ENCODE measurements around the gene IKZF1.

IKZF1 gene

DNA sequence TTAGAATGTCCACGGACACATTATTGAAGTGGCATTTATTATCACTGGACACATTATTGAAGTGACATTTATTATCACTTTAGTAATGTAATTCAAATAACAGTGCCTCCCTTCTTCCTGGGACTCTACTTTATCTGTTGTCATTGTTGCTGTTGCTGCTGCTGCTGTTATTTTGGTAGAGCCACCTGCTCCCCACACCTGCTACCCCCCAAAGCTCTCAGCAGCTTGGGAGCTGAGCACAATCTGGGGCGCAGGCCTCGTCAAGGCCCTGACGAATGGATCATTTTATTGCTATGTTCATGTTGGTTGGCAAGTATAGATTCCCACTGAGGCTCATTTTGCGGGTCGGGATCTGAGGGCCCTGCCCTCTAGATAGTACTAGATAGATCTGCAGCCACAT lies 120.8 kb downstream of the IKZF1 start:
- DNase-seq (ENCODE audit: extremely low spot score, insufficient read length, low read depth) (no peak), FAIRE-seq (no peak)

DNA sequence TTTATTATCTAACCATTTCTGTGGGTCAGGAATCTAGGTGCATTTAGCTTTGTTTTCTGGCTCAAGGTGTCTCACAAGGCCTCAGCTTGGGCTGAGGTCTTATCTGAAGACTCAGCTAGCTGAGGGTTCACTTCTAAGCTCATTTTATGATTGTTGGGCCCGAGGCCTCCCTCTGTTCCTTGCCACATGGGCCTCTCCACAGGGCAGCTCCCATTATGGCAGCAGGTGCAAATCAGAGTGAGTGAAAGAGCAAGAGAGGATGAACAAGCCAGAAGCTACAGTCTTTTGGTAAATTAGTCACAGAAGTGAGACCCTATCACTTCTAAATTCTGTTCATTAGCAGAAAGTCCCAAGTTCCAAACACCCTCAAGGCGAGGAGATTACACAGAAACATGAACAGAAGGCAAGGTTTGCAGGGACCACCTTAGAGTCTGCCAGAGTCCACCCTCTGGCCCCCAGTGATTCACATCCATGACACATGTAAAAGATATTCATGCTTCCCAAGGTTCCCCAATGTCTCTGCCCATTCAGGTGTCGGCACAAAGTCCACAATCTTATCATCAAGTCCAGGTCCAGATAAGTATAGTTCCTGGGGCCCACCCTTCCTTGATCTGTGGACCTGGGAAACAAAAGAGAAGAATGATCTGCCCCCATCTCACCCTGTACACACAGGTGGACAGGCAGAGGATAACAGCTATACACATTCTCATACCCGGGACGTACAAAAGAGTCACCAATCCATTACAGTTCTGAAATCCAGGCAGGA lies 121.9 kb downstream of the IKZF1 start:
- no peak for DNase-seq (ENCODE audit: extremely low spot score, insufficient read length, low read depth)
- no peak for FAIRE-seq

DNA sequence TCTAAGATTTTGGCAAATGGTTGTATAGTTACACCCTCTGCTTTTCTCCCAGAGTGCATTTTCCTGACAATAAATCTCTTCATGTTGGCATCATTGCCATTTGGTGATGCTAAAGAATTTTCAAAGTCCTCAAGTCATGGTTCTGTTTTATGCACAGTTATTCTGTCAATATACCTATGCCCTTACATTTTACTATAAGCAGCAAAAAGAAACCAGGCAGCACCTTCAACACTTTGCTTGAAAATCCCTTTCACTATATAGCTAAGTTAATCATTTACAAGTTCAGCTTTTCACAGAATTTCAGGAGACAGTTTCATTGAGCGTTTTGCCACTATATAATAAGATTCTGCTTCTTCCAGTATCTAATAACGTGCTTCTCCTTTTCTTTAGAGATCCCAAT lies 123.0 kb downstream of the IKZF1 start:
- no peak for FAIRE-seq

DNA sequence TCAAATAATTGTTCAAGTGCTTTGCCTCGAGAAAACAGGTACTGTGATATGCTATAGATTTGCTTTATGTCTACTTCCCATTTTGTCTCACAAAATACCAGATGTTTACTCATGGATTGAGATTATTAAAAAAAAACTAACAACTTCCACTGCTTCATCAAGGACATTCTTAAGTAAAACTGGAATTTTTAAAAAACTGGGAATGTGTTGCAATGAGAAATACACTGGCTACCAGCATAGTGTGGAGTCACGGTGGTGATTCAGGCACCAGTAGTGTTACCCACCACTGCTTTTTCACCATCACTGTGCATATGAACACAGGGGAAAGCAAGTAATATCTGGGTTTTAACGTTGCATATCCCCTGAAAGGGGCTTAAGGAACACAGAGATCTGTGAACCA lies 124.4 kb downstream of the IKZF1 start:
- no peak for DNase-seq (ENCODE audit: extremely low spot score, insufficient read length, low read depth)
- no peak for FAIRE-seq

More for the DNA sequence above, 123.0 kb downstream of the IKZF1 start:
- DNase-seq (ENCODE audit: extremely low spot score, insufficient read length, low read depth) = no peak

DNA sequence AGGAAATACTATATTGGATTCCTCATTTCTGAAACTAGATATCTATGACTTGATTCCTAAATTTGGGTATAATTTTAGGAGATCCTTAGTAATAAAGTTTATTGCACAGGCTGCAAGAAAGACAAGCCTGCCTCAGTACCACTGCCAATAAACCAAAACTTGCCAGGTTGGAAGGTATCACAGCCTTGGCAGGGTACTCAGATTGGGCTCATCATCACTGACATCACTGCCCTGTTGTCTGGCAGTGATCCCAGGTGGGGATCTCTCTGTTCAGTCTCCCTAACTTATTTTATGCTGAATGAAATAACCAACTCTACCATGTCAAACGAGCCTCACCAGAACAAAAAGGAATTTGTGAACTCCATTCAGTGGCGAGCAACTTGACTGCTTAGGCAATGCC lies 126.8 kb downstream of the IKZF1 start:
- DNase-seq (ENCODE audit: extremely low spot score, insufficient read length, low read depth) = no peak
- FAIRE-seq = no peak

DNA sequence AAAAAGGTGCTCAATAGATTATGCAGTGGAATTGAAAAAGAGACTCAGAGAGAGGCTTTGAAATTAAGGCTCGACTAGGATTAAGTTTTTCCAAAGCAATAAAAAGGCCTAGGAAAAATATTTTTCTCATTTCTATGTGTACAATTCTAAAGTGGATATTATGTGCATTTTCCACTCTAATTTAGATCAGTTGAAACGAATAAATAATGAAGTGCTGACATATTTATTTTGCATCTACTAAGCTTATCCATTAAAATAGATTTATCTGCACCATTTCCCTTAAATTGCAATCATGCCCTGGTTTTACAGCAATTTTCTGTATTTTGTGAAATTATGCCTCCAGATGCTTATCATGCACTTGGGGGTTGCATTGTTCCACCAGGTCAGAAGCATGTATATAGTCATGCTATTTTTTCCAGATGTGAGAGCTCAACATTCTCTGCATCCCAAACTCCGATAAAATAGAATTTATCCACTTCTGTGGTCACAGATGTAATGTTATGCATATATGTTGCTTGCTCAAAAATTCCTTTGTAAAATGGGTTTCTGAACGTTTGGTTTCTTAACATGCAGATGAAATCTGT lies 127.3 kb downstream of the IKZF1 start:
- no peak for FAIRE-seq

DNA sequence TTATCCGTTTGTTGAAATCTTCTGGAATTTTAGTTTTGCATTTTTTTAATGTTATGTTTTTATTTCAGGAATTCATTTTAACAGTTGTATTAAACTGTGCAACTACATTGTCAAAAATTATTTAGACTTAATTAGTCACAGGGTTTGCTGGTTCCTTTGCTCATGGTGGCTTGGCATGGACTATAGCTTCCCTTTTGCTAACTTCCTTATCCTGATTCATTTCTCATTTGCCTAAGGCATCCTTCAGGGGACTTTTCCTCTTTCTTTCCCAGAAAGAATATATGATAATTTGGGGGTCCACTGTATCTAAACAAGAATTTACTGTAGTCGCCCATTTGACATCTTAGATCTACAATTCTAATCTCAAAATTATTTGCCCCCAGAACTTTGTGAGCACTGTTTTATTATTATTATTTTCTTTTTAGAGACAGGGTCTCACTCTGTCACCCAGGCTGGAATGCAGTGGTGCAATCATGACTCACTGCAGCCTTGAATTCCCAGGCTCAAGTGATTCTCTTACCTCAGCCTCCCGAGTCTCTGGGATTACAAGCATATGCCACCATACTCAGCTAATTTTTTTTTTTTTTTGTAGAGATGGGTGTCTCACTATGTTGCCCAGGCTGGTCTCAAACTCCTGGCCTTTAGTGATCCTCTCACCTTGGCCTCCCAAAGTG lies 131.8 kb downstream of the IKZF1 start:
- DNase-seq (ENCODE audit: extremely low spot score, insufficient read length, low read depth) = no peak
- FAIRE-seq = no peak

More for the DNA sequence above, 127.3 kb downstream of the IKZF1 start:
- DNase-seq (ENCODE audit: extremely low spot score, insufficient read length, low read depth) = no peak

DNA sequence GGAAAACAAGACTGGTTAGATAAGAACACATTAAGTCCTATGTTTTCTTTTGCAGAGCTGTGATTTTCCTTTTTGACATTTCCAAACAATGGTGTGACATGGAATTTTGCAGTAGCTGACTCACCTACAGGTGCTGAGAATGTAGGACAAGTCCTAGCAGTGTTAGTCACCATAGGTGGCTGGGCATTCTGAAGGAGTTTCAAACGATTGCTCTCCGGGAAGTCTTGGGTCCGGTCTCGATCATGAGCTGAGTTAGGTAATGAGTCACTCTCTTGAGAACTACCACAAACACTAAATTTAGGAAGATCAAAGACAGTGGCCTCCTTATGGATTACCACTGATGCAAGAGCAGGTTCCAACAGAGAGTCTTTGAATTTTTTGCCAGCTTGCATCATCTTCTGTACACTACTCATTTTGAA lies 142.0 kb downstream of the IKZF1 start:
- DNase-seq (ENCODE audit: extremely low spot score, insufficient read length, low read depth) = no peak
- peak; percentile 35 for FAIRE-seq

DNA sequence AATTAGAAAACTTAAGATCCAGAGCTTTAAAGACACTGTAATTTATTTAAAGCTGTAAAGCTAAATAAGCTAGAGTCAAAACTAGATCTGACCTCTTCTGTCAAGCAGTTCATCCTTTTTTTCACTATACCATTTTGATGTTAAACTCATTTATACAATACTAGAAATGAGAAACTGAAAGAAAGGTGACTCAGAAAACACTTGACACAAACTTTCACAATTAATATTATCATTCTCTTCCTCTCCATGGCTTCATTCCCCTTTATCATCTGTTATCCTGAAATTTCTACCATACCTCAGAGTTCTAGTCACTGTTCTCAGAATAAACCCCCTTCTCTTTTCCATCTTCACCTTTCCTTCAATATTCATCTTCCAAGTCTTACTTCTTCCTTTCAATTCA lies 144.3 kb downstream of the IKZF1 start:
- DNase-seq (ENCODE audit: extremely low spot score, insufficient read length, low read depth) (no peak), FAIRE-seq (peak; percentile 78)

DNA sequence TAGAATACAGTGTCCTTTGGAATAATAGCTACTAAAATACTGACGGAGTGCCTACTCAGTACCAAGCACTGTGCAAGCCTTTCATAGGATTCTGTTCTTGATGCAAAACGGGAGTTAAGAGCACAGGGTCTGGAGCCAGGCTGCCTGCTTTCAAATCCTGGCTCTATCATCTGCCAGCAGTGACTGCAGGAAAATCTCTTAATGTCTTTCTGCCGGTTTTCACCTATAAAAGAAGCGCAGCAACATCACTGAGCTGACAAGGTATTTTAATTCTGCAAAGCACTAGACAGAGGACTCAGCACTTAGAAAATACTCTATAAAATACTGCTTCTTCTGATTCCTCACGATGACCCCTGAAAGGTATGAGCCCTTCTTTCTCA lies 145.0 kb downstream of the IKZF1 start:
- no peak for DNase-seq (ENCODE audit: extremely low spot score, insufficient read length, low read depth)
- no peak for FAIRE-seq

DNA sequence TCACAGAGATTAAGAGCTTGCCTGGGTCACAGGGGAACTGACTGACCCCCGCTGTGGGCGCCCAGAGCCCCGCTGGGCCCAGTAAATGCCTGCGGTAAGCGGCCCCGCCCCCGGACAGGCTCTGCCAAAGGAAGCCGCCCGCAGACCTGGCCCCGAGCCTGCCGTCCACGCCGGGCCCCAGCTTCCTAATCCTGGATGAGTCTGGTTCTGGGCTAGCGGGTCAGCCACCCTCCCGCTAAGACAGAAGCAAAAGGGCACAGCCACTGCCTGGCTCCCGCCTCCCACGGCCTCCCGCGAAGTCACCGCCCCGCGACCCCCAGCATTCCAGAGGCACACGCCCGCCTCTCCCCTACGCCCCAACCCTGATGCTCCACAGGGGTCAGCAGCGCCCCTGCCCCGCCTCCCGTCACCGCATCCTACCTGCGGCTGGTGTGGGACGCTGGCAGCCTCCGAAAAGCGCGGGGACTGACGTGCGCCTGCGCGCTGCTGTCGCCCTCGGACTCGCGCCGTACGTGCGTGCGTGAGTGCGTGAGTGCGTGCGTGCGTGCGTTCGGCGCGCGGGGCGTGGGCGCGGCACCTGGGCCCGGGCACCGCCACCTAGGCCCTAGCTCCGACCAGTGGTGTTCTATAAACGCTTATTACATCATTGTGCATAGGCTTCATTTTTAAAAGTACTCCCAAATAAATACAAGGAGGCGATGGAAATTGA lies 145.5 kb downstream of the IKZF1 start, which contains the start of gene FIGNL1:
Gene FIGNL1, minus strand, starts transcription at position 470 of the 709 bp plus-strand sequence. CDS start 3,063 bp downstream, outside the sequence.
- FAIRE-seq (peak; percentile 86), DNase-seq (ENCODE audit: extremely low spot score, insufficient read length, low read depth) (peak; percentile 82)

DNA sequence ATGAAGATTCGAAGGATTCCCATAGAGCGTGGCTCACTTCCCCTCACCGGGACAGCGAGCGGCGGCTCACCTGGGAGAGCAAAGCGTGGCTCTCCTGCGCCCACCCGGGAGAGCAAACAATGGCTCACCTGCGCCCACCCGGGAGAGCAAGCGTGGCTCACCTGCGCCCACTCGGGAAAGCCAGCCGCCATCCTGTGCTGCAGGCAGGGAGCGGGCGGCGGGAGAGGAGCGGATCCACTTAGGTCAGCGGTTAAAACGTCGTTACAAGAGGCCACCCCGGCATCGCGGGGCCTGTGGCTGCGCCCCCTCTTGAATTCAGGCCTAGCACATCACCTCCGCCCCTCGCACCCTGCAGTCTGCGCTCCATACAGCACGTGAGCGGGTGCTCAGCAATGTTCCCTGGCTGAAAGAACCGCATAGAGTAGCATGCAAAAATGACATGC lies 146.1 kb downstream of the IKZF1 start:
- DNase-seq (ENCODE audit: extremely low spot score, insufficient read length, low read depth) = no peak
- no peak for FAIRE-seq
